ENCODE measurements around the gene FCHSD1.

FCHSD1 gene

GRCh38 chr5:141664733-141665461 lies 13.7 kb upstream of the FCHSD1 start:
- Histone ChIP-seq H3K27me3 (replicated peaks in 2 of 5; ENCODE audit: control insufficient read depth in 4 of 5, insufficient read depth in 5 of 5, low read length in 4 of 5) (no peaks in the 10 kb centered on the region), H3K4me3 (ENCODE audit: control insufficient read depth in 1 of 7, extremely low read depth in 1 of 7, insufficient read depth in 4 of 7, low read depth in 2 of 7, low read length in 6 of 7) (peak overlapping the region in 1 of 7 experiments; percentile 28), H3K36me3 (ENCODE audit: control insufficient read depth in 4 of 4, insufficient read depth in 4 of 4, low read length in 3 of 4) (no peaks in the 10 kb centered on the region), H3K27ac (ENCODE audit: insufficient read depth in 1 of 2, low read depth in 1 of 2, low read length in 2 of 2, poor library complexity in 1 of 2, severe bottlenecking in 2 of 2) (no peak overlapping the region), H3K9me3 (ENCODE audit: control extremely low read depth in 1 of 5, control insufficient read depth in 4 of 5, insufficient read depth in 2 of 5, low read depth in 1 of 5, low read length in 4 of 5) (no peaks in the 10 kb centered on the region), H3K4me1 (ENCODE audit: control extremely low read depth in 1 of 4, control insufficient read depth in 4 of 4, insufficient read depth in 4 of 4, low read length in 3 of 4) (peaks cover 2 to 5% (median 3%) of the 10 kb centered on the region in 4 experiments)
- CTCF ChIA-PET: interaction anchor here (0.6 to 3.2 kb wide), 19 partner anchors 8 to 534 kb away, joined by 3 to 17 read pairs (median 3); partner anchors contain the start of genes FCHSD1, HDAC3, PCDH1 and RELL2
- peak; percentile 80 to 90 (median 85) for DNase-seq
- WGBS (ENCODE audit: insufficient coverage): 24% methylated on average over 8 of the region's 13 CpGs
- POLR2A ChIA-PET: no interaction called here

DNA sequence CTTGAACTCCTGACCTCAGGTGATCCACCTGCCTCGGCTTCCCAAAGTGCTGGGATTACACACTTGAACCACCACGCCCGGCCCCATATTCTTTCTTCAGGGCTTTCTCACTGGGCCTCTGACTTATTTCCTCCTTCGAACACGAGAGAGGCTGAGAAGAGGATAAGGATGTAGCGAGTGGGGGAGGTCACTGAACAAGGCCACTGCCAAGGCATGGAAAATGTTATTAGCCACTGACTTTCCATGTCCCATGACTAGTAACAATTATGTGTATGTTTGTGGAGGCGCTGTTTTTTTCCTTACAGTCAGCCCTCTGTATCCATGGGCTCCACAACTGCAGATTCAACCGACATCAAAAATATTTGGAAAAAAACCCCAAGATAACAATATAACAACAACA lies 12.3 kb upstream of the FCHSD1 start:
- ChIA-PET CTCF (interaction anchor here (0.9 to 1.4 kb wide), 6 partner anchors 10 to 300 kb away, joined by 3 to 6 read pairs (median 4); partner anchors contain the start of genes HDAC3 and RELL2), POLR2A (no interaction called here)
- Histone ChIP-seq H3K9me3 (ENCODE audit: control extremely low read depth in 1 of 5, control insufficient read depth in 4 of 5, insufficient read depth in 2 of 5, low read depth in 1 of 5, low read length in 4 of 5) (peaks cover 0 to 2% (median 0%) of the 10 kb centered on the region in 5 experiments), H3K27ac (ENCODE audit: insufficient read depth in 1 of 2, low read depth in 1 of 2, low read length in 2 of 2, poor library complexity in 1 of 2, severe bottlenecking in 2 of 2) (no peak overlapping the region), H3K27me3 (replicated peaks in 2 of 5; ENCODE audit: control insufficient read depth in 4 of 5, insufficient read depth in 5 of 5, low read length in 4 of 5) (no peaks in the 10 kb centered on the region), H3K4me3 (ENCODE audit: control insufficient read depth in 1 of 7, extremely low read depth in 1 of 7, insufficient read depth in 4 of 7, low read depth in 2 of 7, low read length in 6 of 7) (no peak overlapping the region), H3K4me1 (ENCODE audit: control extremely low read depth in 1 of 4, control insufficient read depth in 4 of 4, insufficient read depth in 4 of 4, low read length in 3 of 4) (peaks cover 2 to 5% (median 3%) of the 10 kb centered on the region in 4 experiments), H3K36me3 (ENCODE audit: control insufficient read depth in 4 of 4, insufficient read depth in 4 of 4, low read length in 3 of 4) (no peaks in the 10 kb centered on the region)
- 97% methylated on average over 4 of the region's 8 CpGs for WGBS (ENCODE audit: insufficient coverage)
- no peak for DNase-seq

DNA sequence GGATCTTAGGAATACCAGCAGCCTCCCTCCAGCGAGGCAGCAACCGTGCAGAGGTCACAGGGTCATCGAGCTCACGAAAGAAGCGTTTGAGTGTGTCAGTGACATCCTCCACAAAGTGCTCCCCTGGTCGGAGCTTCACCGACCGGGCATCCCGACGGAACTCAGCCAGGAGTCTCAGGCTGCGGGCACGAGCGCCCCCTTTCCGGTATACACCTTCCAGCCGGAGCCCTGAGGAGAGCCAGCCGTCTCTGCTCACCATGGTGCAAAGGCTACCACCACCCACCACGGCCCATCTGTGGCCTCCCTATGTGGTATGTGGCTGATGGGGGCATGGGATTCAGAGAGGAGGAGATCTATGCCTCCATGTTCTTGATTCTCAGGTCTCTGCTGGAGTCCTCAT lies 10.8 kb upstream of the FCHSD1 start:
- Histone ChIP-seq H3K27ac (ENCODE audit: insufficient read depth in 1 of 2, low read depth in 1 of 2, low read length in 2 of 2, poor library complexity in 1 of 2, severe bottlenecking in 2 of 2) (no peak overlapping the region), H3K9me3 (ENCODE audit: control extremely low read depth in 1 of 5, control insufficient read depth in 4 of 5, insufficient read depth in 2 of 5, low read depth in 1 of 5, low read length in 4 of 5) (peaks cover 0 to 2% (median 0%) of the 10 kb centered on the region in 5 experiments), H3K27me3 (replicated peaks in 2 of 5; ENCODE audit: control insufficient read depth in 4 of 5, insufficient read depth in 5 of 5, low read length in 4 of 5) (peaks cover 0 to under 1% (median 0%) of the 10 kb centered on the region in 5 experiments), H3K36me3 (ENCODE audit: control insufficient read depth in 4 of 4, insufficient read depth in 4 of 4, low read length in 3 of 4) (no peaks in the 10 kb centered on the region), H3K4me1 (ENCODE audit: control extremely low read depth in 1 of 4, control insufficient read depth in 4 of 4, insufficient read depth in 4 of 4, low read length in 3 of 4) (peaks cover 2 to 5% (median 3%) of the 10 kb centered on the region in 4 experiments), H3K4me3 (ENCODE audit: control insufficient read depth in 1 of 7, extremely low read depth in 1 of 7, insufficient read depth in 4 of 7, low read depth in 2 of 7, low read length in 6 of 7) (no peak overlapping the region)
- no peak for DNase-seq
- ChIA-PET POLR2A (no interaction called here), CTCF (interaction anchor here (0.6 to 1.3 kb wide), 5 partner anchors 10 to 298 kb away, joined by 3 read pairs; no protein-coding TSS in a partner anchor)
- WGBS (ENCODE audit: insufficient coverage): 98% methylated on average over 10 of the region's 17 CpGs

DNA sequence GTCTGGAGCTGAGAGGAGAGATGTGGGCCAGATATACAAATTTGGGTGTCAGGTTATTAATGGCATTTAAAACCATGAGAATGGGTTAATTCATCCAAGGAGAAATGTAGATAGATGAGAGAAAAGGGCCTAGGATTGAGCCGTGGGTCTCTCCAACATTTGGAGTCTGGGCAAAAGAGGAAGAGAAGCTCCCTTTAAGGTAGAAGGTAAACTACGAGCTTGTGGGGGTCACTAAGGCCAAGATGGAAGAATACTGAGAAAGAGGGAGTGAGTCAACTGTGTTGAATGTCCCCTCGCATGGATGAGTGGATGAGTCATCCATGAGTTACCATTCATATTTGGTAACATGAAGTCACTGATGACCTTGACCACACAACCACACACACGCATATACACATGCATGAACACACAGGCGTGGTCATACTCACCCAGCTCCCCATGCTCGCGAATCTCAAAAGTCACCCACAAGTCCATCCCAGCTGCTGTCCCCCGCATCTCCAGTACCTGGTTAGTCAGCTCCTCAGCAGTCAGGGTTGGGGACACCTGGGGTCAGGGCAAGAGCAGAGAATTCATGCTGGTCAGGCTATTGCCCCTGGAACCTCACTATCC lies 6.8 kb upstream of the FCHSD1 start:
- ChIA-PET POLR2A (interaction anchor here (0.5 kb wide), 1 partner anchor 10 kb away, joined by 3 read pairs; no protein-coding TSS in a partner anchor), CTCF (interaction anchor here (0.8 to 1.4 kb wide), 4 partner anchors 12 to 66 kb away, joined by 3 to 4 read pairs (median 3); no protein-coding TSS in a partner anchor)
- no peaks in the 10 kb centered on the region for H3K4me1 ChIP-seq (ENCODE audit: control extremely low read depth in 1 of 4, control insufficient read depth in 4 of 4, insufficient read depth in 4 of 4, low read length in 3 of 4)
- H3K36me3 ChIP-seq (ENCODE audit: control insufficient read depth in 4 of 4, insufficient read depth in 4 of 4, low read length in 3 of 4): no peaks in the 10 kb centered on the region
- peaks cover 0 to 4% (median 0%) of the 10 kb centered on the region in 5 experiments for H3K27me3 ChIP-seq (replicated peaks in 2 of 5; ENCODE audit: control insufficient read depth in 4 of 5, insufficient read depth in 5 of 5, low read length in 4 of 5)
- H3K4me3 ChIP-seq (ENCODE audit: control insufficient read depth in 1 of 7, extremely low read depth in 1 of 7, insufficient read depth in 4 of 7, low read depth in 2 of 7, low read length in 6 of 7): no peak overlapping the region
- no peak overlapping the region for H3K27ac ChIP-seq (ENCODE audit: insufficient read depth in 1 of 2, low read depth in 1 of 2, low read length in 2 of 2, poor library complexity in 1 of 2, severe bottlenecking in 2 of 2)
- peak in 2 of 3 donors; percentile 11 to 26 for DNase-seq
- WGBS (ENCODE audit: insufficient coverage): 100% methylated on average over 7 of the region's 8 CpGs
- H3K9me3 ChIP-seq (ENCODE audit: control extremely low read depth in 1 of 5, control insufficient read depth in 4 of 5, insufficient read depth in 2 of 5, low read depth in 1 of 5, low read length in 4 of 5): peaks cover 0 to 2% (median 0%) of the 10 kb centered on the region in 5 experiments

DNA sequence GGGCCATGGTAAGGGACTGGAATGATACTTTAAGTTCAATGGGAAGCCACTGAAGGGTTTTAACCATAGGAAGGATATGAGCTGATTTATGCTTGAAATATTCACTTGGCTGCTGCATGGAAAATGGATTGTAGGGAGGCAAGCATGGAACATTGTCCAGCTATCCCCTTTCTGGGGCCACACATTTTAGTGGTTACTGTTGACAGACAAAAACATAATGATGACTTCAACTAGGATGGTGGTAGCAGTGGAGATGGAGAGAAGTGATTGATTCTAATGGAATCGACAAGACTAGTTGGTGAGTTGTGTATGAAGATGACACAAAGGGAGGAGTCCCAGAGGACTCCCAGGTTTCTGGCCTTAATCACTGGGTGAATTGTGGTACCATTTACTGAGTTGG lies 6.2 kb upstream of the FCHSD1 start:
- ChIA-PET CTCF (interaction anchor here (0.6 to 1.4 kb wide), 2 partner anchors 8 to 41 kb away, joined by 3 read pairs; no protein-coding TSS in a partner anchor), POLR2A (no interaction called here)
- Histone ChIP-seq H3K27ac (ENCODE audit: insufficient read depth in 1 of 2, low read depth in 1 of 2, low read length in 2 of 2, poor library complexity in 1 of 2, severe bottlenecking in 2 of 2) (no peak overlapping the region), H3K27me3 (replicated peaks in 2 of 5; ENCODE audit: control insufficient read depth in 4 of 5, insufficient read depth in 5 of 5, low read length in 4 of 5) (peaks cover 0 to 4% (median 0%) of the 10 kb centered on the region in 5 experiments), H3K4me3 (ENCODE audit: control insufficient read depth in 1 of 7, extremely low read depth in 1 of 7, insufficient read depth in 4 of 7, low read depth in 2 of 7, low read length in 6 of 7) (no peak overlapping the region), H3K36me3 (ENCODE audit: control insufficient read depth in 4 of 4, insufficient read depth in 4 of 4, low read length in 3 of 4) (no peaks in the 10 kb centered on the region), H3K4me1 (ENCODE audit: control extremely low read depth in 1 of 4, control insufficient read depth in 4 of 4, insufficient read depth in 4 of 4, low read length in 3 of 4) (no peaks in the 10 kb centered on the region), H3K9me3 (ENCODE audit: control extremely low read depth in 1 of 5, control insufficient read depth in 4 of 5, insufficient read depth in 2 of 5, low read depth in 1 of 5, low read length in 4 of 5) (peaks cover 0 to 2% (median 0%) of the 10 kb centered on the region in 5 experiments)
- DNase-seq: no peak
- 100% methylated on average over 1 of the region's 1 CpG for WGBS (ENCODE audit: insufficient coverage)

- ChIA-PET POLR2A (no interaction called here), CTCF (interaction anchor here (1.0 to 1.4 kb wide), 2 partner anchors 8 to 42 kb away, joined by 3 read pairs; no protein-coding TSS in a partner anchor)
- Histone ChIP-seq H3K36me3 (ENCODE audit: control insufficient read depth in 4 of 4, insufficient read depth in 4 of 4, low read length in 3 of 4) (no peaks in the 10 kb centered on the region), H3K4me1 (ENCODE audit: control extremely low read depth in 1 of 4, control insufficient read depth in 4 of 4, insufficient read depth in 4 of 4, low read length in 3 of 4) (peaks cover 5 to 9% (median 6%) of the 10 kb centered on the region in 4 experiments), H3K9me3 (ENCODE audit: control extremely low read depth in 1 of 5, control insufficient read depth in 4 of 5, insufficient read depth in 2 of 5, low read depth in 1 of 5, low read length in 4 of 5) (peaks cover 0 to 2% (median 0%) of the 10 kb centered on the region in 5 experiments), H3K27me3 (replicated peaks in 2 of 5; ENCODE audit: control insufficient read depth in 4 of 5, insufficient read depth in 5 of 5, low read length in 4 of 5) (peaks cover 0 to 4% (median 0%) of the 10 kb centered on the region in 5 experiments), H3K27ac (ENCODE audit: insufficient read depth in 1 of 2, low read depth in 1 of 2, low read length in 2 of 2, poor library complexity in 1 of 2, severe bottlenecking in 2 of 2) (no peak overlapping the region), H3K4me3 (ENCODE audit: control insufficient read depth in 1 of 7, extremely low read depth in 1 of 7, insufficient read depth in 4 of 7, low read depth in 2 of 7, low read length in 6 of 7) (no peak overlapping the region)
- no peak for DNase-seq
- 98% methylated on average over 7 of the region's 9 CpGs for WGBS (ENCODE audit: insufficient coverage)
Measured at GRCh38 chr5:141656396-141656795, 5.2 kb upstream of the FCHSD1 start.
